HG03457 (cell line): Measurements from ENCODE around the gene MYO16.

Source experiments
- ATAC-seq: cut with Tn5 transposase; IDR thresholded peaks from one replicate; pipeline ENCODE4 v1.9.1; 2021; ENCODE audit warnings: moderate number of reproducible peaks; ENCODE audit not compliant: unreplicated experiment

Gene MYO16

GRCh38 chr13:108629181-108629752 lies at the start of gene MYO16:
Gene MYO16, plus strand, starts transcription at chr13:108629611. Its CDS starts 234 bp downstream, at chr13:108629845.
- no peak for ATAC-seq

- no peak for ATAC-seq
Measured at GRCh38 chr13:108586826-108587225, 42.6 kb upstream of the MYO16 start.

- ATAC-seq, result no peak
Measured at GRCh38 chr13:108588516-108588915, 40.9 kb upstream of the MYO16 start.

- ATAC-seq, result no peak
Measured at GRCh38 chr13:108594153-108594552, 35.3 kb upstream of the MYO16 start.

- ATAC-seq, result no peak
Measured at GRCh38 chr13:108595436-108596274, 33.8 kb upstream of the MYO16 start.

DNA sequence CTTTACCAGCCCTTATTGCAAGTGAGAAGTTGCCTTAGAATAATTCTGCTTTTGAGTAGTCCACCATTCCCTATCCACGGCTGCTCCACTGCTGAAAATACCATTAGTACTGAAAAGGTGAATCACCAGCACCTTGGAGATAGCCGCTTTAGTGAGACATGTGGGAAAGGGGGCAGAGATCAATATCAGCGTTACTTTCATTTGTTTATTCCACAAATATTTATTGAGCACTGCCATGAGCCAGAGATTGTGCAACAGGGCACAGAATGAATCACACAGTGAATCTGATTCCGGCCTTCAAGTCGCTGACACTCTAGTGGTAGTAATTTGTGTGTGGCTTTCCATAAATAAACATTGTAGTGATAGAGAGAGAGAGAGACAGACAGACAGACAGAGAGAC lies 31.5 kb upstream of the MYO16 start:
- no peak for ATAC-seq

DNA sequence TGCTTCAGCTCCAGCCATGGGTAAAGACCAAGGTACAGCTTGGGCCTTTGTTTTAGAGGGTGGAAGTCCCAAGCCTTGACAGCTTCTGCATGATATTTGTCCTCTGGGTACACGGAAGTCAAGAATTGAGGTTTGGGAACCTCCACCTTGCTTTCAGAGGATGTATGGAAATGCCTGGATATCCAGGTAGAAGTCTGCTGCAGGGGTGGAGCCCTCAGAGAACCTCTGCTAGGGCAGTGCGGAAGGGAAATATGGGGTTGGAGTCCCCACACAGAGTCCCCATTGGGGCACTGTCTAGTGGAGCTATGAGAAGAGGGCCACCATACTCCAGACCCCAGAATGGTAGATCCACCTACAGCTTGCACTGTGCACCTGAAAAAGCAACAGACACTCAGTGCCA lies 23.0 kb upstream of the MYO16 start:
- no peak for ATAC-seq

- ATAC-seq, result no peak
Measured at GRCh38 chr13:108609353-108609752, 20.1 kb upstream of the MYO16 start.

DNA sequence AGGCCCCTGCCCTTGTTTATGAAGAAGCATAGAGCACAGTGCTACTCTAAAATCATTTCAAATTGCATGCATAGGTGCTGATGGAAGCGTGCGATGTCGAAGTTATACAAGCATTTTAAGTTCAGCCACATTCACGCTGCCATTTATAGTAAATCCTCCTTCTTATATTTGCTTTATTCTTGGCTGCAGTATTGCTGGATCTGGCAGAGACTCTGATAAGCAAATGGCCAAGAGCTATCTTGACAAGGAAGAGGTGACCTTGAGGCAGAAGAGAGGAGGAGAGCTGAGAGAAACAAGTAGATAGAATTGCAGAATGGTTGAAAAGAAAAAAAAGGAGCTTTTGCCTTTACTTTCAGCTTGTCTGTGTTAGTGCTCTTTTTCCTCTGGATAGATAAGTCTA lies 18.9 kb upstream of the MYO16 start:
- no peak for ATAC-seq

DNA sequence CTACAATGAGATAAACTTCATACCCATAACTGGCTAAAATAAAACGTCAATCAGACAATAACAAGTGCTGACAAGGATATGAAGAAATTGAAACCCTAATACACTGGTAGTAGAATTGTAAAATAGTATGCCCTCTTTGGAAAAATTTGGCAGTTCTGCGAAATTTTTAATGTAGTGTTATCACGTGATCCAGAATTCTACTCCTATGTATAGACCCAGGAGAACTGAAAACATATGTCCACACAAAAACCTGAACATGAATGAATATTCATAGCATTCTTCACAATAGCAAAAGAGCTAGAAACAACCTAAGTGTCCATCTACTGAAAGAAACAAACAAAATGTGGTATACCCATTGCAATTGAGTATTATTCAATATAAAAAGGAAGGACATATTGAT lies 14.2 kb upstream of the MYO16 start:
- ATAC-seq, result no peak

GRCh38 chr13:108618233-108618632 lies 11.2 kb upstream of the MYO16 start:
- no peak for ATAC-seq

GRCh38 chr13:108621462-108621861 lies 7.9 kb upstream of the MYO16 start:
- no peak for ATAC-seq

GRCh38 chr13:108624108-108624507 lies 5.3 kb upstream of the MYO16 start:
- no peak for ATAC-seq

DNA sequence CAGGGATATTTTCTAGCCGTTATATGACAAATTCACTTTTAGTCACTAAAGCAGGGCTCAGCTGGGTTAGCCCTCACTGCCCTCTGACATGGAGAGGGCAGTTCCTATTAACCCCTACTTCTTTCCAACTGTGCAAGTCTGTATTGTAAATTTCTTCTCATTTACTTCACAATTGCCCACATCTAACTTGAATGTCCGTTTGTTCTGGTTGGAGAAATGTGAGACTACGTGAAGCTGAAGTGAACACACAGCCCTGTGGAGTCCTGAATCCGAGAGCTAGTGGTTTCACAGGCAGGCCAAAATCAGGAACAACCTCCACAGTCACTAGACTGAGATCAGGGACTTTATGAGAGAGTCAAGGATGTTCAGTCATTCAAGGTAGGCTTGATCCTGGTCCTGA lies 4.4 kb upstream of the MYO16 start:
- no peak for ATAC-seq

DNA sequence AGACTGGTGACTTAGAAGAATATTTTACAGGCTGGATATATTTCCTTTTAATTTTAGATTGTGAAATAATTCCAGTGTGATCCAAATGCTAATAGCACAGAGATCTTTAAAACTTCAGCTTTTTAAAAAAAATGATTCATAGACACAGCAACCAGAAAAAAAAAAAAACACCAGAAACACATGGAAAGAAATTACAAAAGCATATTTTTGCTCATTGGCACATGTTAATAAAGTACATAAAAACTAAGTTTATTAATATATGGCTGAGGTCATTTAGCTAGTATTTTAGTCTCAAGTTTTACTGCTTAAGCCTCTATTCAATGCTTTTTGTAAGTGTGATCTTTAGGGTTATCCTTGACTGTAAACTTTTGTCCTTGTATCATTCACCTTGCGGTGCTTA lies 577 bp downstream of the MYO16 start:
- ATAC-seq, result no peak

- no peak for ATAC-seq
Measured at GRCh38 chr13:108632649-108633167, 3.3 kb downstream of the MYO16 start.

DNA sequence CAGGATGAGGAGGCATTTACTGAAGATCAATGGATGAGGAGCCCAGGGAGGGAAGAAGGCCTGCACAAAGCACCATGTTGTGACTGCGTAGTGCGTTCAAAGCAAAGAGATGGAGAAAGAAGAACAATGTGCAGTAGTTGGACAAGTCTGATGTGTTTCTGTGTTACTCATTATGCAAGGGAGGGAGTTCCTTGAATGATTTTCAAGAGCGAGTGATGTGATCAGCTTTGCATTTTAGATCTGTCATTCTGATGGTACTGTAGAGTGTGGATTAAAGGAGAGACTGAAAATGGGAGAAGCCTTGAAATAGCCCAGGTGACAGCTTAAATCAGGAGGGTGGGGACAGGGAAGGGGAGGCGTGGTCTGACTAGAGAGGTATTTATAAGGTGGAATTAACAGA lies 9.5 kb downstream of the MYO16 start:
- ATAC-seq, result no peak

DNA sequence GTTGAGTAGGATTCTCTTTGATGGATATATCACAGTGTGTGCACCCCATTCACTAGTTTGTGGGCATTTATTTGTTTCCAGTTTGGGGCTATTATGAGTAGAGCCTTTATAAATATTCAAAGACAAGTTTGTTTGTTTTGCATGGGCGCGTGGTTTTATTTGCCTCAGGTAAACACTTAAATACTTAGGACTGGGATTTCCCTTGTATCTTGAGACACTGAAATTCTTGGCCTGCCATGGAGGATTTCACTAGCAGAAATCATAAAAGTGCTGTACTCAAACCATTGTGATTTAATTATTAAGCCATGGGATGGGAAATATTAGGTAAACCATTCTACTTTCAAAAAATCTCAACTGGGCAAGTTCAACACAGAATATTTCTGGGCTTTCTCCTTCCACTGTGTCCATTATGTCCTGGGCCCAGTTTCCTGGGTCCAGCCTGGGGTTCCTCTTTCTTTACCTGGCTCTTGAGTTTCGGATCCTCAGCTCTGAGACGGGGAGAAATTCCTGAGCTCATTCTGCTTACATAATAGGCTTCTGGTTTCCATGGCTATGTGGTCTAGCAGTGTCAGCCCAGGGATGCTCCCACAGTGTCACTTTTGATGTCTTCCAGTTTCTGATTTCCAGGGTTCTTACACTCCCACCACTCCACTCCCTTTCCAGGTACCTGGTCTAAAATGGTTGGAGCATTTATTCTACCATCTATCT lies 14.4 kb downstream of the MYO16 start:
- no peak for ATAC-seq

- ATAC-seq, result no peak
Measured at GRCh38 chr13:108645376-108645775, 16.0 kb downstream of the MYO16 start.

DNA sequence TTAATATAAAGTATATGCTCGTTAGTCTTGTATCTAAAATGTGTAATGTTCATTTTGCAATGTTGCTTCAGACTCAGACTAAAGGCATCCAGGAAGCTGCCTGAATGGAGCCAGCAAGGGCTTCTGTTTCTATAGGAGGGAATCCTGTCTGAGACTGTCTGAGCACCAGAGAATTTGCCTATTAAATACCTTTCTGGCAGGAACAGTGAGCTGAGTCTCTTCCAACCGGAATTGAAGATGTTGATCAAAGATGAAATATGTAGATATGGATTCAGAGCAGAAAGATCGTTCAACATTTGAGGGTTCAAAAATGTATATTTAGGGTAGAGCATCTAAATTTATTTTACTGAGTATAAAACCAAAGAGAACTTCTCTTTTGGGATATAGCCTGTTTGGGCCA lies 20.9 kb downstream of the MYO16 start:
- ATAC-seq, result no peak

DNA sequence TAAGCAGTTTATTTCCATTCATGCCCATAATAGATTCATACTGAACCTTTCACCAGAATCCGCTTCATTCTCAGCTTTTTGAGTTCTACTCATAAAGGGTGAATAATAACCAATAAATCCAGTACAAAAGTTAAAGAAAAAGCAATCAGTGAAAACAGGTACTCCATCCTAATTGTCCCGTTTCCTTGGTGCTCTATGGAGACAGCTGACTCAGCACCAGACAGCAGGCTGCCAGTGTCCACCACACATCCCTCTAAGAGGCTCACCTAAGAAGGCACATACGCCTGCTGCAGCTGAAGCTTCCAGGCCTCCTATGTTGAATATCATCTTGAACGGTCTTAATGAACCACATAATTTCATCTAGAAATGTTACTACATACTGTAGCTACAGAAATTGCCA lies 27.3 kb downstream of the MYO16 start:
- no peak for ATAC-seq

- no peak for ATAC-seq
Measured at GRCh38 chr13:108657519-108657918, 28.1 kb downstream of the MYO16 start.
